Measurements from ENCODE around the gene HDAC1.
"Not testable (repeated sequence)": the region's sequence is repeated elsewhere in the genome, so short reads cannot be mapped to it uniquely, and the experiment has no call there.

Gene HDAC1

DNA sequence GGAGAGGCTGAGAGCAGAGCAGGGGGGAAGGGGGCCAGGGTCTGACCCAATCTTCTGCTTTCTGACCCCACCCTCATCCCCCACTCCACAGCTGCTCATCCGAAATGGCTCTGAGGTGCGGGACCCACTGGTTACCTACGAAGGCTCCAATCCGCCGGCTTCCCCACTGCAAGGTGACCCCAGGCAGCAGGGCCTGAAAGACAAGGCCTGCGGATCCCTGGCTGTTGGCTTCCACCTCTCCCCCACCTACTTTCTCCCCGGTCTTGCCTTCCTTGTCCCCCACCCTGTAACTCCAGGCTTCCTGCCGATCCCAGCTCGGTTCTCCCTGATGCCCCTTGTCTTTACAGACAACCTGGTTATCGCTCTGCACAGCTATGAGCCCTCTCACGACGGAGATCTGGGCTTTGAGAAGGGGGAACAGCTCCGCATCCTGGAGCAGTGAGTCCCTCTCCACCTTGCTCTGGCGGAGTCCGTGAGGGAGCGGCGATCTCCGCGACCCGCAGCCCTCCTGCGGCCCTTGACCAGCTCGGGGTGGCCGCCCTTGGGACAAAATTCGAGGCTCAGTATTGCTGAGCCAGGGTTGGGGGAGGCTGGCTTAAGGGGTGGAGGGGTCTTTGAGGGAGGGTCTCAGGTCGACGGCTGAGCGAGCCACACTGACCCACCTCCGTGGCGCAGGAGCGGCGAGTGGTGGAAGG is 17.1 kb upstream of the HDAC1 start:
- Histone ChIP-seq H3K9me3 (ENCODE audit: control insufficient read depth in 2 of 2, low read length in 2 of 2) (no peaks in the 10 kb centered on the region), H3K4me1 (ENCODE audit: control insufficient read depth in 2 of 2, insufficient read depth in 2 of 2, low read length in 2 of 2) (peaks cover 0 to 4% of the 10 kb centered on the region in 2 donors), H3K36me3 (ENCODE audit: control insufficient read depth in 2 of 2, insufficient read depth in 2 of 2, low read length in 2 of 2) (no peaks in the 10 kb centered on the region), H3K4me3 (ENCODE audit: low read length in 2 of 2) (no peak overlapping the region), H3K27me3 (ENCODE audit: control insufficient read depth in 2 of 2, insufficient read depth in 2 of 2, low read length in 2 of 2) (peaks cover 0 to 2% of the 10 kb centered on the region in 2 donors), H3K9ac (ENCODE audit: low read depth in 1 of 2, low read length in 2 of 2) (no peak overlapping the region), H3K27ac (ENCODE audit: low read depth in 2 of 2, low read length in 2 of 2) (no peak overlapping the region)

DNA sequence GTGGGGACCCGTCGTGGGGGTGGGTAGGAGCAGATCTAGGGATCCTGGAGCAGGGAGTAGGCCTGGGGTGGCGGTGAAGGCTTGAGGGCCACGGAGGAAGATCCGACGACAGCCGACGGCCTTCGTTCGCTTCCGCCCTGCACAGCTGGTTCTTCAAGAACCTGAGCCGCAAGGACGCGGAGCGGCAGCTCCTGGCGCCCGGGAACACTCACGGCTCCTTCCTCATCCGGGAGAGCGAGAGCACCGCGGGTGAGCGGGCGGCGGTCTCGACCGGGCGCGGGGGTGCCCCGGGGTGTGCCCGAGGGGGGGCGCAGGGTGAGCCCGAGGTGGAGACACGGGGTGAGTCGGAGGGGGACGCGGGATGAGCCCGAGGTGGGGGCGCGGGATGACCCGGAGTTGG is 16.5 kb upstream of the HDAC1 start:
- H3K9me3 ChIP-seq (ENCODE audit: control insufficient read depth in 2 of 2, low read length in 2 of 2): no peaks in the 10 kb centered on the region
- H3K27ac ChIP-seq (ENCODE audit: low read depth in 2 of 2, low read length in 2 of 2): no peak overlapping the region
- H3K4me3 ChIP-seq (ENCODE audit: low read length in 2 of 2): no peak overlapping the region
- peaks cover 0 to 2% of the 10 kb centered on the region in 2 donors for H3K27me3 ChIP-seq (ENCODE audit: control insufficient read depth in 2 of 2, insufficient read depth in 2 of 2, low read length in 2 of 2)
- H3K9ac ChIP-seq (ENCODE audit: low read depth in 1 of 2, low read length in 2 of 2): no peak overlapping the region
- no peaks in the 10 kb centered on the region for H3K36me3 ChIP-seq (ENCODE audit: control insufficient read depth in 2 of 2, insufficient read depth in 2 of 2, low read length in 2 of 2)
- H3K4me1 ChIP-seq (ENCODE audit: control insufficient read depth in 2 of 2, insufficient read depth in 2 of 2, low read length in 2 of 2): peaks cover 0 to 4% of the 10 kb centered on the region in 2 donors

DNA sequence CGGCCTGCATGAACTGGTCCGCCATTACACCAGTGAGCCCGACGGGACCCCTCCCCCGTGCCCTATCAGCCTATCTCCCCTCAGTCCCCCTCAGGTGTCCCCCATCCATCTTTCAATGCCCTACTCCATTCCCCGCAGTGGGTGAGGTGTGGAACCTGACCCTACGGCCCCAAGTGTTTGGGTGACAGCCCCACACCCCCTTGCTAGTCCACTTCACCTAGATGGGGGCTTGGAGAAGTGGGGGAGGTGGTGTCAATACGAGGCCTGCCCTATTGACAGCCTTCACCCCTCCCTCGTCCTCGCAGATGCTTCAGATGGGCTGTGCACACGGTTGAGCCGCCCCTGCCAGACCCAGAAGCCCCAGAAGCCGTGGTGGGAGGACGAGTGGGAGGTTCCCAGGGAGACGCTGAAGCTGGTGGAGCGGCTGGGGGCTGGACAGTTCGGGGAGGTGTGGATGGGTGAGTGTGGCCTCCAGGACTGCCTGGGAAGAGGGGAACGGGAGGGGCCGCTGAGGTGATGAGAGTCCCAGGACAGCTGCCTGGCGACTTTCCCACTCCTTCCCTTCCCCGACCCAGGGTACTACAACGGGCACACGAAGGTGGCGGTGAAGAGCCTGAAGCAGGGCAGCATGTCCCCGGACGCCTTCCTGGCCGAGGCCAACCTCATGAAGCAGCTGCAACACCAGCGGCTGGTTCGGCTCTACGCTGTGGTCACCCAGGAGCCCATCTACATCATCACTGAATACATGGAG is 15.7 kb upstream of the HDAC1 start:
- Histone ChIP-seq H3K9me3 (ENCODE audit: control insufficient read depth in 2 of 2, low read length in 2 of 2) (no peaks in the 10 kb centered on the region), H3K27ac (ENCODE audit: low read depth in 2 of 2, low read length in 2 of 2) (no peak overlapping the region), H3K4me1 (ENCODE audit: control insufficient read depth in 2 of 2, insufficient read depth in 2 of 2, low read length in 2 of 2) (peaks cover 0 to 4% of the 10 kb centered on the region in 2 donors), H3K4me3 (ENCODE audit: low read length in 2 of 2) (no peak overlapping the region), H3K36me3 (ENCODE audit: control insufficient read depth in 2 of 2, insufficient read depth in 2 of 2, low read length in 2 of 2) (no peaks in the 10 kb centered on the region), H3K9ac (ENCODE audit: low read depth in 1 of 2, low read length in 2 of 2) (no peak overlapping the region), H3K27me3 (ENCODE audit: control insufficient read depth in 2 of 2, insufficient read depth in 2 of 2, low read length in 2 of 2) (peaks cover 0 to 2% of the 10 kb centered on the region in 2 donors)

DNA sequence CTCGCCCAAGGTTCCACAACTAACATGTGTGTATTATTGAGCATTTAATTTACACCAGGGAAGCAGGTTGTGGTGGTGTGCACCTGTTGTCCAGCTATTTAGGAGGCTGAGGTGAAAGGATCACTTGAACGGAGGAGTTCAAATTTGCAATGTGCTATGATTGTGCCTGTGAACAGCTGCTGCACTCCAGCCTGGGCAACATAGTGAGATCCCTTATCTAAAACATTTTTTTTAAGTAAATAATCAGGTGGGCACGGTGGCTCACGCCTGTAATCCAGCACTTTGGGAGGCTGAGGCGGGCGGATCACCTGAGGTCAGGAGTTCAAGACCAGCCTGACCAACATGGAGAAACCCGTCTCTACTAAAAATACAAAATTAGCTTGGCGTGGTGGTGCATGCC is 7.1 kb upstream of the HDAC1 start:
- not testable (repeated sequence) for H3K9ac ChIP-seq (ENCODE audit: low read depth in 1 of 2, low read length in 2 of 2); H3K4me1 ChIP-seq (ENCODE audit: control insufficient read depth in 2 of 2, insufficient read depth in 2 of 2, low read length in 2 of 2); H3K4me3 ChIP-seq (ENCODE audit: low read length in 2 of 2); H3K27ac ChIP-seq (ENCODE audit: low read depth in 2 of 2, low read length in 2 of 2); H3K27me3 ChIP-seq (ENCODE audit: control insufficient read depth in 2 of 2, insufficient read depth in 2 of 2, low read length in 2 of 2); H3K36me3 ChIP-seq (ENCODE audit: control insufficient read depth in 2 of 2, insufficient read depth in 2 of 2, low read length in 2 of 2); H3K9me3 ChIP-seq (ENCODE audit: control insufficient read depth in 2 of 2, low read length in 2 of 2)

DNA sequence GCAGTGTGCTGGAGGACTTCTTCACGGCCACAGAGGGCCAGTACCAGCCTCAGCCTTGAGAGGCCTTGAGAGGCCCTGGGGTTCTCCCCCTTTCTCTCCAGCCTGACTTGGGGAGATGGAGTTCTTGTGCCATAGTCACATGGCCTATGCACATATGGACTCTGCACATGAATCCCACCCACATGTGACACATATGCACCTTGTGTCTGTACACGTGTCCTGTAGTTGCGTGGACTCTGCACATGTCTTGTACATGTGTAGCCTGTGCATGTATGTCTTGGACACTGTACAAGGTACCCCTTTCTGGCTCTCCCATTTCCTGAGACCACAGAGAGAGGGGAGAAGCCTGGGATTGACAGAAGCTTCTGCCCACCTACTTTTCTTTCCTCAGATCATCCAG is 6.2 kb upstream of the HDAC1 start:
- Histone ChIP-seq H3K36me3 (ENCODE audit: control insufficient read depth in 2 of 2, insufficient read depth in 2 of 2, low read length in 2 of 2) (no peaks in the 10 kb centered on the region), H3K4me3 (ENCODE audit: low read length in 2 of 2) (no peak overlapping the region)

DNA sequence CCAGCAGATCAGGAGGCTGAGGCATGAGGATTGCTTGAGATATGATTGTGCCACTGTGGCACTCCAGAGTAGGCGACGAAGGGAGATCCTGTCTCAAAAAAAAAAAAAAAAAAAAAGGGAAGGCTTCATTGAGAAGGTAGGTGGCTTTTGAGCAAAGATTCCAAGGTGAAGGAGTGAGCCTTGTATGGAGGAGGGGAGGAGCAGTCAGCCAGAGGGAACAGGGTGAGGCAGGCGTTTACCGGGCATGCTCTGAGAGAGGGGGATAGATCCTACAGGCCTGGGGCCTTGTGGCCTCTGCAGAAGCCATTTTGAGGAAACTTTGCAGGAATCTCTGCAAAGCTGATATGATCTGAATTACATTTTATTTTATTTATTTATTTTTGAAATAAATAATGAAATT is 5.1 kb upstream of the HDAC1 start:
- Histone ChIP-seq H3K9me3 (ENCODE audit: control insufficient read depth in 2 of 2, low read length in 2 of 2) (no peaks in the 10 kb centered on the region), H3K27me3 (ENCODE audit: control insufficient read depth in 2 of 2, insufficient read depth in 2 of 2, low read length in 2 of 2) (no peaks in the 10 kb centered on the region), H3K4me1 (ENCODE audit: control insufficient read depth in 2 of 2, insufficient read depth in 2 of 2, low read length in 2 of 2) (peaks cover 11 to 12% of the 10 kb centered on the region in 2 donors), H3K4me3 (ENCODE audit: low read length in 2 of 2) (no peak overlapping the region), H3K27ac (ENCODE audit: low read depth in 2 of 2, low read length in 2 of 2) (no peak overlapping the region), H3K9ac (ENCODE audit: low read depth in 1 of 2, low read length in 2 of 2) (no peak overlapping the region), H3K36me3 (ENCODE audit: control insufficient read depth in 2 of 2, insufficient read depth in 2 of 2, low read length in 2 of 2) (no peaks in the 10 kb centered on the region)

More for the DNA sequence above, 6.2 kb upstream of the HDAC1 start:
- Histone ChIP-seq H3K4me1 (ENCODE audit: control insufficient read depth in 2 of 2, insufficient read depth in 2 of 2, low read length in 2 of 2) (peaks cover 3 to 4% of the 10 kb centered on the region in 2 donors), H3K9ac (ENCODE audit: low read depth in 1 of 2, low read length in 2 of 2) (no peak overlapping the region), H3K27ac (ENCODE audit: low read depth in 2 of 2, low read length in 2 of 2) (no peak overlapping the region), H3K9me3 (ENCODE audit: control insufficient read depth in 2 of 2, low read length in 2 of 2) (no peaks in the 10 kb centered on the region), H3K27me3 (ENCODE audit: control insufficient read depth in 2 of 2, insufficient read depth in 2 of 2, low read length in 2 of 2) (no peaks in the 10 kb centered on the region)

DNA sequence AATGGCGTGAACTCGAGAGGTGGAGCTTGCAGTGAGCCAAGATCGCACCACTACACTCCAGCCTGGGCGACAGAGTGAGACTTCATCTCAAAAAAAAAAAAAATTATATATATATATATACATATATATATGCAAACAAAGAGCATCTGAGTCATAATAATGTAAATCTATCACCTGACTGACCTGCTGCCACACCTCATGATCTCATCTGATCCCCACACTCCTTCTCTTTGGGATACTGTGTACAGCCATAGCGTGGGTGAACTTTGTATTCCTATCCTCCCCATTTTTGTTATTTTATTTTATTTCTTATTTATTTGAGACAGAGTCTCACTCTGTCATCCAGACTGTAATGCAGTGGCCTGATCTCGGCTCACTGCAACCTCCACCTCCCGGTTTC is 2.6 kb upstream of the HDAC1 start:
- Histone ChIP-seq H3K9ac (ENCODE audit: low read depth in 1 of 2, low read length in 2 of 2) (no peak overlapping the region), H3K9me3 (ENCODE audit: control insufficient read depth in 2 of 2, low read length in 2 of 2) (no peaks in the 10 kb centered on the region), H3K36me3 (ENCODE audit: control insufficient read depth in 2 of 2, insufficient read depth in 2 of 2, low read length in 2 of 2) (no peaks in the 10 kb centered on the region), H3K27ac (ENCODE audit: low read depth in 2 of 2, low read length in 2 of 2) (peak overlapping the region in 1 of 2 donors; percentile 68), H3K4me3 (ENCODE audit: low read length in 2 of 2) (no peak overlapping the region), H3K27me3 (ENCODE audit: control insufficient read depth in 2 of 2, insufficient read depth in 2 of 2, low read length in 2 of 2) (no peaks in the 10 kb centered on the region), H3K4me1 (ENCODE audit: control insufficient read depth in 2 of 2, insufficient read depth in 2 of 2, low read length in 2 of 2) (peaks cover 16 to 18% of the 10 kb centered on the region in 2 donors)

DNA sequence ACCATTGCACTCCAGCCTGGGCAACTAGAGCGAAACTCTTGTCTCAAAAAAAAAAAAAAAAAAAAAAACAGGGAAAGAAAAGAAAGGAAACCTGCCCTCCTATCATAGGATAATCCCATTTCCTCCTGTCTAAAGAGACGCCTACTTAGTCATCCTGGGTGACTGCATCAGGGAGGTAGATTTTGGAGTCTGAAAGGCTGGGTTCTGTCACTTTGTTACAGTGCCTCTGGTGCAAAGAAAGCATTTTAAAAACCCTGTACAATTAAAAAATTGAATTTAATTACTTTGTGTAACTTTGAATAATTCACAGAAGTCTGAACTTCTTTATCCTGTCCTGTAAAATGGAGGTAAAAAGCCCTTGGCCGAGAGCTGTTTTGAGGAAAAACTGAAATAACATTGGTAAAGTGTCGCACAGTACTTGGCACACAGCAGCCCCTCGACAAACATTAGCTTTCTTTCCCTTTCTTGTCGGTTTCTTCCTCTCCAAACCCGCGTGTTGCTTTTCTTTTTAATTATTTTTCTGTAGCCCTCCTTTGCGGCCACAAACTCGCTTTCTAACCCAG is 657 bp upstream of the HDAC1 start:
- peak overlapping the region; percentile 74 to 99 for H3K4me3 ChIP-seq (ENCODE audit: low read length in 2 of 2)
- peaks cover 4 to 6% of the 10 kb centered on the region in 2 donors for H3K36me3 ChIP-seq (ENCODE audit: control insufficient read depth in 2 of 2, insufficient read depth in 2 of 2, low read length in 2 of 2)
- H3K9ac ChIP-seq (ENCODE audit: low read depth in 1 of 2, low read length in 2 of 2): peak overlapping the region; percentile 68 to 83
- H3K27ac ChIP-seq (ENCODE audit: low read depth in 2 of 2, low read length in 2 of 2): peak overlapping the region; percentile 88 to 92
- H3K9me3 ChIP-seq (ENCODE audit: control insufficient read depth in 2 of 2, low read length in 2 of 2): no peaks in the 10 kb centered on the region
- H3K27me3 ChIP-seq (ENCODE audit: control insufficient read depth in 2 of 2, insufficient read depth in 2 of 2, low read length in 2 of 2): no peaks in the 10 kb centered on the region
- peaks cover 21 to 28% of the 10 kb centered on the region in 2 donors for H3K4me1 ChIP-seq (ENCODE audit: control insufficient read depth in 2 of 2, insufficient read depth in 2 of 2, low read length in 2 of 2)

DNA sequence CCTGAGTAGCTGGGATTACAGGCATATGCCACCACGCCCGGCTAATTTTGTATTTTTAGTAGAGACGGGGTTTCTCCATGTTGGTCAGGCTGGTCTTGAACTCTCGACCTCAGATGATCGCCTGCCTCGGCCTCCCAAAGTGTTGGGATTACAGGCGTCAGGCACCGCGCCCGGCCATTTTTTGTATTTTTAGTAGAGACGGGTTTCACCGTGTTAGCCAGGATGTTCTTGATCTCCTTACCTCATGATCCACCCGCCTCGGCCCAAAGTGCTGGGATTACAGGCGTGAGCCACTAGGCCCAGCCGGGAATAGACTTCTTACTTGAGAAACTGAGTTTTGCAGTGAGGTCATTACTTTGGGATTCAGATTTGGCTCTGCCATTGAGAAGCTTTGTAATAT is 6.3 kb downstream of the HDAC1 start:
- not testable (repeated sequence) for H3K27ac ChIP-seq (ENCODE audit: low read depth in 2 of 2, low read length in 2 of 2); H3K9ac ChIP-seq (ENCODE audit: low read depth in 1 of 2, low read length in 2 of 2)
- H3K36me3 ChIP-seq (ENCODE audit: control insufficient read depth in 2 of 2, insufficient read depth in 2 of 2, low read length in 2 of 2): peaks cover 13 to 20% of the 10 kb centered on the region in 2 donors

DNA sequence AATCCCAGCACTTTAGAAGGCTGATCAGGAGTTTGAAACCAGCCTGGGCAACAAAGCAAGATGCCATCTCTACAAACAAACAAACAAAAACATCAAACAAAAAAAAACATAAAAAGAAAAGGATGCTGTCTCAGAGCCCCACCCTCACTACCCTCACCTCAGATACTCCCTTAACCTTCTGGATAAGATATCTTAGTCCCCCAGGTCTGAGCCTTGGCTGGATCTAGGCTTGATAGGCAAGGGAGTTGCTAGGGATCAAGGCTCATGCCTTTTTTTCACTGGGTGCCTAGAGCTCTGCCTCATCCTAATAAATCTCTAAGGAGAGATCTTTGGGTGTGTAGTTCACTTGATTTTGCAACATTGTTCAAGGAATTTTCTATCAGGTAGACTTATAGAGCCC is 7.4 kb downstream of the HDAC1 start:
- peaks cover 24 to 31% of the 10 kb centered on the region in 2 donors for H3K36me3 ChIP-seq (ENCODE audit: control insufficient read depth in 2 of 2, insufficient read depth in 2 of 2, low read length in 2 of 2)
- no peak overlapping the region for H3K9ac ChIP-seq (ENCODE audit: low read depth in 1 of 2, low read length in 2 of 2)
- H3K9me3 ChIP-seq (ENCODE audit: control insufficient read depth in 2 of 2, low read length in 2 of 2): no peaks in the 10 kb centered on the region
- peaks cover 8 to 9% of the 10 kb centered on the region in 2 donors for H3K4me1 ChIP-seq (ENCODE audit: control insufficient read depth in 2 of 2, insufficient read depth in 2 of 2, low read length in 2 of 2)
- H3K27me3 ChIP-seq (ENCODE audit: control insufficient read depth in 2 of 2, insufficient read depth in 2 of 2, low read length in 2 of 2): no peaks in the 10 kb centered on the region
- no peak overlapping the region for H3K27ac ChIP-seq (ENCODE audit: low read depth in 2 of 2, low read length in 2 of 2)
- H3K4me3 ChIP-seq (ENCODE audit: low read length in 2 of 2): no peak overlapping the region

More for the DNA sequence above, 6.3 kb downstream of the HDAC1 start:
- H3K4me3 ChIP-seq (ENCODE audit: low read length in 2 of 2); H3K27me3 ChIP-seq (ENCODE audit: control insufficient read depth in 2 of 2, insufficient read depth in 2 of 2, low read length in 2 of 2); H3K9me3 ChIP-seq (ENCODE audit: control insufficient read depth in 2 of 2, low read length in 2 of 2); H3K4me1 ChIP-seq (ENCODE audit: control insufficient read depth in 2 of 2, insufficient read depth in 2 of 2, low read length in 2 of 2): not testable (repeated sequence)
